Naive thymus-derived CD8-positive, alpha-beta T cell (primary cell): ENCODE measurements around the gene CUEDC1. TPM values are rescaled to one million over a fixed set of nuclear protein-coding genes. Genes with fewer than 3 reads are reported as not detected.

Experiments used
- ATAC-seq, 2 donors: fragments of 150-1000 bp; cut with Tn5 transposase in 1 of 2; sonication (Bioruptor Pico), chemical (Tn5 transposase) in 1 of 2; 1 replicate in 1 of 2; 2 replicates in 1 of 2; pipeline ENCODE4 v1.10.0; 2021; ENCODE audit warnings: mild to moderate bottlenecking in 2 of 2, moderate library complexity in 2 of 2
- POLR2A ChIA-PET: fragments of 350-600 bp; sonication (Branson Sonifier 250); formaldehyde crosslinking; loops from one replicate; lab custom pipeline; 2021; ENCODE audit warnings: antibody characterized with exemption; lab: Charles Lee
- DNase-seq, 10 donors: peaks; one replicate each; pipeline versions ENCODE4 v3.0.0 to v3.0.0-alpha.2; 2020 to 2022
- H3K27ac Mint-ChIP-seq, 10 donors: one replicate each; pipeline ENCODE4 v1.8.0; 2020 to 2022; ENCODE audit warnings: mild to moderate bottlenecking in 10 of 10, mixed read lengths in 10 of 10, moderate library complexity in 4 of 10, inconsistent platforms in 1 of 10
- H3K27me3 Mint-ChIP-seq, 5 donors: one replicate each; pipeline ENCODE4 v1.8.0; 2021 to 2022; ENCODE audit warnings: mixed read lengths in 5 of 5
- H3K36me3 Mint-ChIP-seq, 3 donors: one replicate each; pipeline ENCODE4 v1.8.0; 2020 to 2022; ENCODE audit warnings: mixed read lengths in 3 of 3, mild to moderate bottlenecking in 2 of 3, inconsistent platforms in 1 of 3
- H3K4me1 Mint-ChIP-seq, 4 donors: one replicate each; pipeline ENCODE4 v1.8.0; 2021 to 2022; ENCODE audit warnings: mixed read lengths in 4 of 4
- H3K4me3 Mint-ChIP-seq, 10 donors: one replicate each; pipeline ENCODE4 v1.8.0; 2020 to 2022; ENCODE audit warnings: mild to moderate bottlenecking in 10 of 10, mixed read lengths in 10 of 10, moderate library complexity in 6 of 10, inconsistent platforms in 1 of 10
- H3K9me3 Mint-ChIP-seq, 9 donors: one replicate each; pipeline ENCODE4 v1.8.0; 2020 to 2022; ENCODE audit warnings: mixed read lengths in 9 of 9, mild to moderate bottlenecking in 3 of 9, inconsistent platforms in 1 of 9, moderate library complexity in 1 of 9
- polyA plus RNA-seq, 3 donors: library from polyadenylated mRNA; unstranded; fragments of 300-500 nt; fragmentation: Illumina TruSeq; gene quantifications; one replicate each; pipeline ENCODE4 v1.2.3, GENCODE V29; 2021
- total RNA-seq, 8 experiments: library from RNA in 2 of 8; stranded (reverse) in 2 of 8; gene quantifications; one replicate each; pipeline ENCODE4 v1.2.3 and lab custom pipeline; 2021 to 2026

The CUEDC1 gene, protein sequence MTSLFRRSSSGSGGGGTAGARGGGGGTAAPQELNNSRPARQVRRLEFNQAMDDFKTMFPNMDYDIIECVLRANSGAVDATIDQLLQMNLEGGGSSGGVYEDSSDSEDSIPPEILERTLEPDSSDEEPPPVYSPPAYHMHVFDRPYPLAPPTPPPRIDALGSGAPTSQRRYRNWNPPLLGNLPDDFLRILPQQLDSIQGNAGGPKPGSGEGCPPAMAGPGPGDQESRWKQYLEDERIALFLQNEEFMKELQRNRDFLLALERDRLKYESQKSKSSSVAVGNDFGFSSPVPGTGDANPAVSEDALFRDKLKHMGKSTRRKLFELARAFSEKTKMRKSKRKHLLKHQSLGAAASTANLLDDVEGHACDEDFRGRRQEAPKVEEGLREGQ
- total RNA-seq (under 1 TPM in 1 of 2 experiments, not detected in 1; 0.55 TPM), polyA plus RNA-seq (not detected), total RNA-seq (lab: John Stamatoyannopoulos, UW) (0 to 0.34 (median 0.20) reads per million in 6 experiments)

DNA sequence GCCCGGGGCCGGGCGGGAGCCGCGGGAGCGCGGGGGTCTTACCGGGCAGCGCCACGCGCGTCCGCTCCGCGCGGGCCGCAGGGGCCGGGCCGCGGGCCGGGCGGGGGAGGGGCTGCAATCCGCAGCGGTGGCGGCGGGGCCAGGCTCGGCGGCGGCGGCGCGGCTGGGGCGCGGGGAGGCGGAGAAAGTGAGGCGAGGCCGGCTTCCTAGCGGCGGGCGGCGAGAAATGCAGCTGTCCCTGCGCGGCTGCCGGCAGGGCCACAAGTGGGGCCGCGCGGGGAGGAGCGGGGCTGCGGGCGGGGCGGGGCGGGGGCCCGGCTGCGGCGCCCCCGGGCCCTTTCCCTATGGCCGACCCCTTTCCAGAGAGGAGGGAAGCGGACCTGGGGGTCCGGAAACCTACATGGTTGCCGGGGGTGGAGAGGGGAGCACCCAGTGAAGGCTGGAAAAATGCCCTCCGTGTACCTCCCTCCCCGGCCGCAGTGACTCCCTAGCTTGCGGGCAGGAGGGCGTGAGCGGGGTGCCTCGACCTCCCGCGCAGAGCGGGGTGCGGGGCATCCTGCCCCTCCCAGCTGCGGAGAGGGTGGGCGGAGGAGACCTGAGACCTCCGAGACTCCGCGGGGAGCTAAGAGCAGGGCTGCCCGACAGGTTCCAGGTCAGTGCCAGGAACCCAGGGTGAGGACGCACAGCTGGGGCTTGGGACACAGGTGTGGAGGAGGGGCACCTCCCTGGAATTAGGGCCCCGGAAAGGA lies at the start of gene CUEDC1:
Gene CUEDC1 (minus strand): TSS at position 230 of the 749 bp plus-strand sequence. CDS start 69,848 bp downstream, outside the sequence.
- DNase-seq (peak; percentile 34 to 73 (median 50)), ATAC-seq (peak; percentile 81 to 86)
- POLR2A ChIA-PET: interaction anchor here (1.0 to 1.8 kb wide), 4 partner anchors 31 to 52 kb away, joined by 3 to 9 read pairs (median 4); partner anchors contain the start of gene SRSF1
- Mint-ChIP-seq H3K27ac (peak within 1 kb of the TSS in 5 of 10 donors; percentile 45 to 72 (median 58)), H3K36me3 (no peaks in the 10 kb centered on the region), H3K27me3 (peaks cover 6 to 36% (median 18%) of the 10 kb centered on the region in 5 donors), H3K9me3 (no peaks in the 10 kb centered on the region), H3K4me3 (peak within 1 kb of the TSS; percentile 69 to 88 (median 78)), H3K4me1 (peaks cover 12 to 43% (median 29%) of the 10 kb centered on the region in 4 donors)

DNA sequence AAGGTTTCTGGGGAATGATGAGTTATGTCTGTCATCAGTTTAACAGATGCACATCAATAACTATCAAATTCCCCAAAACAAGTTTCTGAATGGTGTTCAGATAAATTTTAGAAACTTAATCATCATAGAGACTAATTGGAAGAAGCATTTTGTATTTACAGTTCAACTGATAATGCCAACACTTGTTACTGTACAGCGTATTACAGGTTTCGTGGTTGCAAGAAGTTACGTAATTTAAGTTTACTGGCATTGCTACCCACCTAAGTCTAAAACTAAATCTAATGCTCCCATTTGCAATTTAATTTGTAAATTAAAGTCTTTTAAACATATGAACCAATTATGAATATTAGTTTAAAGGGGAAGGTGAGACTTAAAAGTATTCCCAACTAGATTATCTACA lies 48.8 kb upstream of the CUEDC1 start:
- DNase-seq (no peak), ATAC-seq (no peak)
- POLR2A ChIA-PET: no interaction called here
- H3K4me3 Mint-ChIP-seq: peak overlapping the region in 7 of 10 donors; percentile 18 to 99 (median 34)
- peaks cover 21 to 59% (median 23%) of the 10 kb centered on the region in 3 donors for H3K36me3 Mint-ChIP-seq
- H3K9me3 Mint-ChIP-seq: no peaks in the 10 kb centered on the region
- peaks cover 0 to 4% (median 0%) of the 10 kb centered on the region in 5 donors for H3K27me3 Mint-ChIP-seq
- H3K4me1 Mint-ChIP-seq: peaks cover 24 to 74% (median 67%) of the 10 kb centered on the region in 4 donors
- peak overlapping the region in 8 of 10 donors; percentile 22 to 67 (median 60) for H3K27ac Mint-ChIP-seq

DNA sequence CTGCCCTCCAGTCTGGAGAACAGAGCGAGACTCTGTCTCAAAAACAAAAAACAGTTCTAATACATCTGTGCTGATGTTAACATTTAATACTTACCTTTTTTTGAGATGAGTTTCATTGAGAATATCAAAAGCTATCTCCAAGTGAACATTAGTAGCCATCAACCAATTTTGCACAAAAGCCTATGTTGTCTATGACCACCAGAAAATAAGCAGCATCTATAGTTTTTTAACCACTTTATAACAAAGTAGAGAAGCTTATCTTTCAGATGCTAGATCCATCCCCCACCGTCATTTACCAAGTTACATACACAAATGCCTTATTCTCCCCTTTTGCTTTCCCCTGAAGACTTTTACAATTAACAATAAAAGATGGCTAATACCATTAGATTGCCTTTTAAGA lies 47.8 kb upstream of the CUEDC1 start:
- peaks cover 21 to 59% (median 23%) of the 10 kb centered on the region in 3 donors for H3K36me3 Mint-ChIP-seq
- POLR2A ChIA-PET: interaction anchor here (1.3 kb wide), 1 partner anchor 12 kb away, joined by 3 read pairs; no protein-coding TSS in a partner anchor

DNA sequence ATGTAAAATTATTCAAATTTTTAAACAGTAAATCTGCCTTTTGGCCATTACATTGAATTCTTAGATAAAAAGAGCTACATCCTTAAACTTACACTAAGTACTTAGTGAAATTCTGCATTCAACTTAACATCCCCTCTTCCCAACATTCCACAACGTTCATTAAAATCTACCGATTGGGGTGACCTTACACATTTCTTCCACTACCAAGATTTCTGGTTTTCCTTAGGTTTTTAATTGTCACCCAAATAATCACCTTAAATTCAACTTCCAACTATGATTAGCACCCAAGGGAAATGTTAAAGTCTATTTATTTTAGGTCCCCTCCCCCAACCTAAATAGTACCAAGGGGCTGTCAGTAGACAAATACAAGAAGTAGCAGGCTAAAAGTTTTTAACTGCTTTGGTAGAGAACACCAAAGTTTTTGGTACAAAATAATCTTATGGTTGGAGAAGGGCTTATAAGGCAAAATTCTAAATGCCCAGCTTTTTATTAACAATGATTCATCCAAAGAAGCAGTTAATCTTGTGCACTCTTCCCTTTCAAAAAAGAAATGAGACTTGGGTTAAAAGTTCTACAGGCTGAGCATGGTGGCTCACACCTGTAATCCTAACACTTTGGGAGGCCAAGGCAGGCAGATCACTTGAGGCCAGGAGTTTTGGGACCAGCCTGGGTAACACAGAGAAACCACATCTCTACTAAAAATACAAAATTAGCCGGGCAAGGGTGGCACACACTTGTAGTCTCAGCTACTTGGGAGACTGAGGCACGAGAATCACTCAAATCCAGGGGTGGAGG lies 47.1 kb upstream of the CUEDC1 start:
- H3K36me3 Mint-ChIP-seq: peaks cover 21 to 59% (median 23%) of the 10 kb centered on the region in 3 donors
- H3K4me1 Mint-ChIP-seq: peaks cover 23 to 68% (median 66%) of the 10 kb centered on the region in 4 donors
- peak overlapping the region in 2 of 10 donors; percentile 18 to 50 for H3K4me3 Mint-ChIP-seq
- H3K27me3 Mint-ChIP-seq: peaks cover 0 to 4% (median 0%) of the 10 kb centered on the region in 5 donors
- POLR2A ChIA-PET: interaction anchor here (0.6 to 1.3 kb wide), 2 partner anchors 12 to 88 kb away, joined by 3 to 5 read pairs; no protein-coding TSS in a partner anchor
- no peak for DNase-seq
- ATAC-seq: no peak
- peak overlapping the region in 6 of 10 donors; percentile 2 to 78 (median 50) for H3K27ac Mint-ChIP-seq
- no peaks in the 10 kb centered on the region for H3K9me3 Mint-ChIP-seq

More for the DNA sequence above, 47.8 kb upstream of the CUEDC1 start:
- ATAC-seq (no peak), DNase-seq (no peak)
- peak overlapping the region in 3 of 10 donors; percentile 0 to 16 (median 9) for H3K4me3 Mint-ChIP-seq
- peak overlapping the region in 6 of 10 donors; percentile 6 to 78 (median 30) for H3K27ac Mint-ChIP-seq
- H3K27me3 Mint-ChIP-seq: peaks cover 0 to 4% (median 0%) of the 10 kb centered on the region in 5 donors
- peaks cover 23 to 72% (median 70%) of the 10 kb centered on the region in 4 donors for H3K4me1 Mint-ChIP-seq
- no peaks in the 10 kb centered on the region for H3K9me3 Mint-ChIP-seq

DNA sequence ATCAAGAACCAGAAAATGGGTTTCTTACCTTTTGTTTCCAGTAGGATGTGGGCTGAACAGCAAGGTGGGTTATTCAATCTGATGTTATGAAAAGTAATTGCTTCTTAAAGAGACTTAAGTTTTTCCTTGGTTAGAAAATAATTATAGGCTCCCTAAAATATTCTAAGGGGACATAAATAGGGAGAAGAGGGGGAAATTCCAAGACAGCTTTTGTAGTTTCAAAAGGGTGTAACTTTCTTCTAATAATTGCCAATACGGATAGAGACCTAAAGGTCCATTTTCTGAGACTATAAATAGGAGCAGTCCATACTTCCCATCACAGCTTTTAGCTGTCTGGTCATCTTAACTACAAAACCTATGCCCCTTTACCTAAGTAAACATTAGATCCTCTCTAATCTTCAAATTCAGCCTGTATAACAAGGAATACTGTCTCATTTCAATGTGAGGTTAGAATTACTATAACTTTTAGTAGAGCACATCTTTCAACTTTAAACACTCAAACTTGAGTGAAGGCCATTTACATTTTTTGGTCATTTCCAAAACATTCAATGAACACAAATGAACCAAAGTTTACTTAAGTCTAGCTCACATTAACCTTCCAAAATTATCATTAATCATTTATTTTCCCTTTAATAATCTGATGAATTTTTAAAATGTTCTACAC lies 46.4 kb upstream of the CUEDC1 start:
- H3K27ac Mint-ChIP-seq: peak overlapping the region in 2 of 10 donors; percentile 15 to 19
- no peak for DNase-seq
- H3K4me3 Mint-ChIP-seq: no peak overlapping the region
- no peaks in the 10 kb centered on the region for H3K27me3 Mint-ChIP-seq
- H3K36me3 Mint-ChIP-seq: peaks cover 17 to 54% (median 20%) of the 10 kb centered on the region in 3 donors
- no peaks in the 10 kb centered on the region for H3K9me3 Mint-ChIP-seq
- no peak for ATAC-seq
- POLR2A ChIA-PET: interaction anchor here (0.6 to 1.3 kb wide), 3 partner anchors 11 to 89 kb away, joined by 3 to 5 read pairs (median 5); partner anchors contain the start of gene VEZF1
- H3K4me1 Mint-ChIP-seq: peaks cover 21 to 68% (median 62%) of the 10 kb centered on the region in 4 donors

DNA sequence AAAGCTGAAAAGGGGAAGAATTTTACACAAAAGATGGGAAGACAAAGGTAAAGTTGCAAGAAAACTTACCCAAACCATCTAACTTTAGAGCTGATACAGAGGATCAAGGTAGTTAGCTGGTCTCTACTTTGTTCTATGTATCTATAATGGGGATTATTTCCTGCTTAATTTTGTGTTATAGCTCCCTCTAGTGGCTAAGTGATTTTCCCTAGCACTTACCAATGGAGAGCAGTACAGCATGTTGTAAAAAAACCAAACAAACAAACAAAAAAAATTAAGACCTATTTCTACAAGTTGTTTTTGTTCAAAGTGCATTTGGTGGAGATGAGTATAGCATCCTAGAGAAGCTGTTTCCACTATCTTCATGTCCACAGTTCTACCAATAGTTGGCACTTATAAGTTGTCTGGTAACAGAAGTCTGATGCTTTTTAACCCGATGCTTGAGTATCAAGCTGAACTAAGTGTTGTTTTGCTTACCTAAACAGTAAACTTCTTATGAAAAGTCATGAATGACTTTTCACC lies 44.3 kb upstream of the CUEDC1 start:
- ATAC-seq (peak; percentile 80 to 87), DNase-seq (peak in 4 of 10 donors; percentile 28 to 78 (median 74))
- Mint-ChIP-seq H3K27me3 (no peaks in the 10 kb centered on the region), H3K36me3 (peaks cover 0 to 34% (median 6%) of the 10 kb centered on the region in 3 donors), H3K9me3 (no peaks in the 10 kb centered on the region), H3K27ac (peak overlapping the region in 9 of 10 donors; percentile 29 to 92 (median 72)), H3K4me1 (peaks cover 13 to 60% (median 52%) of the 10 kb centered on the region in 4 donors), H3K4me3 (no peak overlapping the region)
- POLR2A ChIA-PET: interaction anchor here (0.6 to 1.7 kb wide), 8 partner anchors 8 to 150 kb away, joined by 3 to 9 read pairs (median 4); partner anchors contain the start of genes MRPS23, SRSF1 and VEZF1

DNA sequence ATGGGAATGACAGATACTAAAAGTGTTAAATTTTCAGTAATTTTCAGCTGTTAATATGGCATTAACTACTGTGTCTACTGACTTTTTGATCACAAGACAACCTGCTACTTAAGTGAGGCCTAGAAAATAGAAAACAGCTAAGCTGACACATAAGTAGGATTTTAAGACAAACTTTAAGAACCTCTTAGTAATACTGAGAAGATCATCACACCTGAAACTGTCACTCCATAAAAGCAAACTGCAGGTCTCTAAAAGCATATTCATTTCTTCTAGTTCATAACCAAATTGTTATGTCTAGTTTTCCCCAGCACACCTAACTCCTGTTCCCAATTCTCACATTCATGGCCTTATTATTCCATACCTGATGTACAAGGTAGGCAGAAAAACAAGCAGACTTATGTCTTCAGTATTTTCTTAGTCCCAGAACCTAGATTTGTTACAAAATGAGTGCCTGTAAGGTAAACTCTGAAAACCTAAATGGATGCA lies 43.8 kb upstream of the CUEDC1 start:
- POLR2A ChIA-PET: interaction anchor here (0.6 to 1.7 kb wide), 7 partner anchors 8 to 149 kb away, joined by 3 to 9 read pairs (median 4); partner anchors contain the start of genes MRPS23, SRSF1 and VEZF1
- ATAC-seq (no peak), DNase-seq (no peak)
- H3K27ac Mint-ChIP-seq: peak overlapping the region in 8 of 10 donors; percentile 23 to 92 (median 72)
- peaks cover 13 to 59% (median 52%) of the 10 kb centered on the region in 4 donors for H3K4me1 Mint-ChIP-seq
- no peaks in the 10 kb centered on the region for H3K27me3 Mint-ChIP-seq
- no peaks in the 10 kb centered on the region for H3K9me3 Mint-ChIP-seq
- H3K36me3 Mint-ChIP-seq: peaks cover 0 to 29% (median 6%) of the 10 kb centered on the region in 3 donors
- no peak overlapping the region for H3K4me3 Mint-ChIP-seq

DNA sequence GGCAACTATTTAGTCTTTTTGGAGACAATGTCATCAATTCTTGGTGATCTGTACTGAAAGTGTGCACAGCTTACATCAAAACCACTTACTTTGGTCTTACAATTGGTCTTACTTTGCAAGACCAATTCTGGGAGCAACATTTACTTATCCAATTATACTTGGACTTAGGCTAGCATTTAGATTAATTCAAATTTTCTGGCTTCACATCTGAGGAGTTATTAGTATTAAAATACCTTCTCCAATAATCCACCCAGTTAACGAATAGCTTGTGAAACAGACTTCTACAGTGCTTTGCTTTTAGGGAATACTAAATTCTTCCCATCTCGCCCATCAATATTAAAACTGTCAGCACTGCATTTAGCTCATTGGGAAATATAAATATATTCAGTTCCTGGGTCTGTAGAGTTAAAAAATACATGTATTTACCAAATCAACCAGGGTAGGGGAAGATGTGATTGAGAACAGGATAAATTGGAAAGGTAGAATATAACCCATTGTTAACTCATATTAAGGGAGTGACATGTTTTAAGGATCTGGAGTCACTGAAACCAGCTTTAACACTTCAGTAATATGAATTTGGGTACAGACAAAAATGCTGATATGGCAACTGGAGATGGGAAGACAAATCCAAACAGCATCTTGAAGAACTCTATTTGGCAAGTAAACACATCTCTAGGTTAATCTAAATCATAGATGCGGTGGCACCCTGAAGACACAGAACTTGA lies 42.0 kb upstream of the CUEDC1 start:
- no peaks in the 10 kb centered on the region for H3K9me3 Mint-ChIP-seq
- H3K27ac Mint-ChIP-seq: peak overlapping the region in 5 of 10 donors; percentile 48 to 83 (median 61)
- no peak for ATAC-seq
- POLR2A ChIA-PET: interaction anchor here (0.7 to 5.1 kb wide), 6 partner anchors 8 to 137 kb away, joined by 3 to 39 read pairs (median 6); partner anchors contain the start of genes SRSF1 and VEZF1
- peaks cover 15 to 56% (median 51%) of the 10 kb centered on the region in 4 donors for H3K4me1 Mint-ChIP-seq
- no peaks in the 10 kb centered on the region for H3K27me3 Mint-ChIP-seq
- H3K36me3 Mint-ChIP-seq: peaks cover 0 to 11% (median 1%) of the 10 kb centered on the region in 3 donors
- DNase-seq: no peak
- H3K4me3 Mint-ChIP-seq: no peak overlapping the region

DNA sequence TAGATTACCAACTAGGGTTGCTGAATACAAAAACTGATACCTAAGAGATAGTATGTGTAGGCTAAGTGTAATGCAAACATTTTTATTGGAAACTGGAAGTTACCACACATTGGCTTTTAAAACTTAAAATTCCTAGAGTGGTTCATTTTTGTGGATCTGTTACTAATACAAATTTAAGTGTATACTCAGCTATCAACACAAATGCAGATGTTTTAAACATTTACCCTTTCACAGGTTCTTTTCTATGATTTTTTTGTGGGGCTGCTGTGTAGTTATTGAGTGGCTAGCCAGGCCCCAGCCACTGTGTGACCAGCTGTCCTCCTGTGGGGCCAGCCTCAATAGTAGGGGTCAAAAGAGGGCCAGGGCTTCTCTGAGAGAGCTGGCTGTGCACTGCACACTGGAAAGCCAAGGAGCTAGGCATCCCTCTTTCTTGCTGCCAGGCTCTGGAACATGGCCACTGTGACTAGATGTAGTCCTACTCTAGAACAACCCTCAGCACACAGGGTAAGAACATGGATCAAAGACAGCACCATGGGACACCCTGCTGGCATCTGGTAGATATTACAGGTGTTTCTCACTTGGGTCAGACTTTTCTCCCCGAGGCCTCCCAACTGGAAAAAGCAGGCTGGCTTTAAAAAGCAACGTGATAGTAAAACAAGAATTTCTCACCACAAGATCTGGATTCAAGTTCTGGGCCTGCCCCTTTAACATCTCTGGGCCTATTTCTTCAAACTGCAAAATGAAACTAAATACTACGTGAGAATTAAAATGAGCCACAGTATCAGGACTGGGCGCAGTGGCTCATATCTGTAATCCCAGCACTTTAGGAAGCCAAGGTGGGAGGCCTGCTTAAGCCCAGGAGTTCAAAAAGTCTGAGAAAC lies 40.1 kb upstream of the CUEDC1 start:
- H3K27me3 Mint-ChIP-seq: no peaks in the 10 kb centered on the region
- POLR2A ChIA-PET: interaction anchor here (0.6 to 5.1 kb wide), 6 partner anchors 9 to 877 kb away, joined by 3 to 39 read pairs (median 5); partner anchors contain the start of gene SRSF1
- ATAC-seq: peak; percentile 69 to 84
- peak in 9 of 10 donors; percentile 9 to 69 (median 42) for DNase-seq
- H3K27ac Mint-ChIP-seq: peak overlapping the region; percentile 31 to 88 (median 70)
- H3K4me1 Mint-ChIP-seq: peaks cover 16 to 58% (median 53%) of the 10 kb centered on the region in 4 donors
- no peaks in the 10 kb centered on the region for H3K9me3 Mint-ChIP-seq
- H3K4me3 Mint-ChIP-seq: peak overlapping the region in 2 of 10 donors; percentile 2 to 9
- H3K36me3 Mint-ChIP-seq: no peaks in the 10 kb centered on the region
